Mucosa of rectum (tissue), 2 donors: Measurements from ENCODE around the gene KLHL11.
"Not testable (repeated sequence)": the region's sequence is repeated elsewhere in the genome, so short reads cannot be mapped to it uniquely, and the experiment has no call there.

ENCODE experiments used
- H3K27ac ChIP-seq, 2 donors: one replicate each; pipeline ENCODE4 v1.7.0; 2013; ENCODE audit warnings: inconsistent platforms in 2 of 2, low read depth in 2 of 2, low read length in 2 of 2
- H3K27me3 ChIP-seq, 2 donors: one replicate each; pipeline ENCODE4 v1.7.0; 2013; ENCODE audit warnings: low read length in 2 of 2; ENCODE audit not compliant: control insufficient read depth in 2 of 2, insufficient read depth in 2 of 2
- H3K36me3 ChIP-seq, 2 donors: one replicate each; pipeline ENCODE4 v1.7.0; 2013; ENCODE audit warnings: low read length in 2 of 2; ENCODE audit not compliant: control insufficient read depth in 2 of 2, insufficient read depth in 2 of 2
- H3K4me1 ChIP-seq, 2 donors: one replicate each; pipeline ENCODE4 v1.7.0; 2013; ENCODE audit warnings: low read length in 2 of 2, mild to moderate bottlenecking in 1 of 2; ENCODE audit not compliant: control insufficient read depth in 2 of 2, insufficient read depth in 2 of 2
- H3K4me3 ChIP-seq, 2 donors: one replicate each; pipeline ENCODE4 v1.7.0; 2013; ENCODE audit warnings: low read length in 2 of 2
- H3K9ac ChIP-seq, 2 donors: one replicate each; pipeline ENCODE4 v1.7.0; 2013; ENCODE audit warnings: low read length in 2 of 2, low read depth in 1 of 2, mild to moderate bottlenecking in 1 of 2
- H3K9me3 ChIP-seq, 2 donors: one replicate each; pipeline ENCODE4 v1.7.0; 2013; ENCODE audit warnings: low read length in 2 of 2; ENCODE audit not compliant: control insufficient read depth in 2 of 2
- donor health status: healthy.
- donor health status: Normal muscosa, but diverticular disease.

KLHL11 gene

DNA sequence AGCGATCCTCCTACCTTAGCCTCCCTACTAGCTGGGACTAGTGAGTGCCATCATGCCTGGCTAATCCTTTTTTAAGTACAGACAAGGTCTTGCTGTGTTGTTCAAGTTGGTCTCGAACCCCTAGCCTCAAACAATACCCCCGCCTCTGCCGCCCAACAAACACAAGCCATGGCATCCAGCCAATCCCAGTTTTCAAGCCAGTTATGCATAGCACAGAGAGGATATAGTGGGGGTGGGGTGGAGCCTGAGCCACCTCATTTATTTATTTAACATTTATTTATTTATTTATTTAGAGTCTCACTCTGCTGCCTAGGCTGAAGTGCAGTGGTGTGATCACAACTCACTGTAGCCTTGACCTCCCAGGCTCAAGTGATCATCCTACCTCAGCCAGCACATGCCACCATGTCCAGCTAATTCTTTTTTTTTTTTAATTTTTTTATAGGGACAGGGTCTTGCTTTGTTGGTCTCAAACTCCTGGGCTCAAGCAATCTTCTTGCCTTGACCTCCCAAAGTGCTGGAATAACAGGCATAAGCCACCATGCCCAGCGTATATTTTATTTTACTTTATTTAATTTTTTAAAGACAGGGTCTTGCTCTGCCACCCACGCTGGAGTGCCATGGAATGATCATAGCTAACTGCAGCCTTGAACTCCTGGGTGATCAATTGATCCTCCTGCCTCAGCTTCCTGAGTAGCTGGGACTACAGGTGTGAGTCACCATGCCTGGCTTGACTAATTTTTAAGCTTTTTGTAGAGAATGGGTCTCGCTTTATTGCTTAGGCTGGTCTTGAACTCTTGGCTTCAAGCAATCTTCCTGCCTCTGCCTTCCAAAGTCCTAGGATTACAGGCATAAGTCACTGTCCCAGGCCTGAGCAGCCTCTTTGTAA is 26.2 kb upstream of the KLHL11 start:
- no peak overlapping the region for H3K27ac ChIP-seq
- no peak overlapping the region for H3K9ac ChIP-seq
- no peaks in the 10 kb centered on the region for H3K4me1 ChIP-seq
- H3K27me3 ChIP-seq, result no peaks in the 10 kb centered on the region
- H3K9me3 ChIP-seq, result no peaks in the 10 kb centered on the region
- no peak overlapping the region for H3K4me3 ChIP-seq
- peaks cover 69% of the 10 kb centered on the region in 2 donors for H3K36me3 ChIP-seq

DNA sequence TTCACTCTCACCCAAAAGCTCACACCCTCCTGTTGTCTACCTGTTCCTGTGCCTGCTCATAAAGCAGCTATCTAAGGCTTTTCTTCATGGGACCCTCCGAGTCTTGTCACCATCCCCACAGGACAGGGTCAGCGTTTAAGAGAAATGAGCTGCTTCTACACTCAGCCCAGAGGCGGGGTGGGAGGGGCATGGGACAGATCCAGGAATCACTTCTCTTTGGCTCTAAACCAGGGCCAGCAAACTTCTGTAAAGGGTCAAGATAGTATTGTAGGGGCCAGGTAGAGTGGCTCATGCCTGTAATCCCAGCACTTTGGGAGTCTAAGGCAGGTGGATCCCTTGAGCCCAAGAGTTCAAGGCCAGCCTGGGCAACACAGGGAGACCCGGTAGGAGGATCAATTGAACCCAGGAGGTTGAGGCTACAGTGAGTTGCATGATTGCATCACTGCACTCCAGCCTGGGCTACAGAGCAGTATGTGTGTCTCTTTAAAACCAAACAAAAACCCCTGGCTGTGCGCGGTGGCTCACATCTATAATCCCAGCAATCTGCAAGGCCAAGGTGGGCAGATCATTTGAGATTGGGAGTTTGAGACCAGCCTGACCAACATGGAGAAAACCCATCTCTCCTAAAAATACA is 23.2 kb upstream of the KLHL11 start:
- Histone ChIP-seq H3K9ac (no peak overlapping the region), H3K27ac (no peak overlapping the region), H3K27me3 (no peaks in the 10 kb centered on the region), H3K36me3 (peaks cover 69 to 72% of the 10 kb centered on the region in 2 donors), H3K4me3 (no peak overlapping the region), H3K4me1 (no peaks in the 10 kb centered on the region), H3K9me3 (no peaks in the 10 kb centered on the region)

GRCh38 chr17:41885733-41886132 is 20.5 kb upstream of the KLHL11 start:
- Histone ChIP-seq H3K4me3 (no peak overlapping the region), H3K27me3 (no peaks in the 10 kb centered on the region), H3K9ac (no peak overlapping the region), H3K36me3 (peaks cover 59 to 69% of the 10 kb centered on the region in 2 donors), H3K27ac (no peak overlapping the region), H3K9me3 (no peaks in the 10 kb centered on the region), H3K4me1 (no peaks in the 10 kb centered on the region)

GRCh38 chr17:41882756-41883155 is 17.5 kb upstream of the KLHL11 start:
- no peak overlapping the region for H3K9ac ChIP-seq
- H3K9me3 ChIP-seq, result no peaks in the 10 kb centered on the region
- no peaks in the 10 kb centered on the region for H3K27me3 ChIP-seq
- no peak overlapping the region for H3K4me3 ChIP-seq
- H3K36me3 ChIP-seq, result peaks cover 59 to 78% of the 10 kb centered on the region in 2 donors
- H3K27ac ChIP-seq, result no peak overlapping the region
- no peaks in the 10 kb centered on the region for H3K4me1 ChIP-seq

DNA sequence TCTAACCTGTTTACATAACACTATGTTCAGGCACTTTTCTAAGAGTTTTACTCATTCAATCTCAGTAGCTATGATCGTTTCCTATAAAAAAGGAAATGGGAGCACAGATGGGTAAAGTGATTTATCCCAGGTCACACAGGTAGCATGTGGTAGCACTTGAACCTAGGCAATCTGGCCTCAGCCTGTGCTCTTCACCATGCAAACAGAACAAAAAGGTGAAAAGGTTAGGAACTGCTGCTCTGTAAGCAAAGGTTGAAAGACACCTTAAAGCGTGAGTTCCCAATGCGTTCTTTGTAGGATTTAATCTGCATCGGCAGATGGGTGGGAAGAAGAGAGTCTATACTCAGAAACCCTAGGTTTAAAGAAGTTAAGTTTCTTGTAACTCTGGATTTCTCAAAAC is 14.9 kb upstream of the KLHL11 start:
- Histone ChIP-seq H3K9ac (no peak overlapping the region), H3K4me1 (no peaks in the 10 kb centered on the region), H3K9me3 (no peaks in the 10 kb centered on the region), H3K27ac (no peak overlapping the region), H3K36me3 (peaks cover 39 to 56% of the 10 kb centered on the region in 2 donors), H3K4me3 (no peak overlapping the region), H3K27me3 (no peaks in the 10 kb centered on the region)

- H3K9ac ChIP-seq, H3K9me3 ChIP-seq, H3K27me3 ChIP-seq, H3K27ac ChIP-seq, H3K4me3 ChIP-seq, H3K4me1 ChIP-seq: not testable (repeated sequence)
- H3K36me3 ChIP-seq, result peaks cover 52 to 55% of the 10 kb centered on the region in 2 donors
Measured at GRCh38 chr17:41874293-41874670, 9.1 kb upstream of the KLHL11 start.

- Histone ChIP-seq H3K4me1 (no peaks in the 10 kb centered on the region), H3K9me3 (no peaks in the 10 kb centered on the region), H3K27ac (no peak overlapping the region), H3K4me3 (no peak overlapping the region), H3K9ac (no peak overlapping the region), H3K36me3 (peaks cover 53 to 55% of the 10 kb centered on the region in 2 donors), H3K27me3 (no peaks in the 10 kb centered on the region)
Measured at GRCh38 chr17:41873559-41874292, 8.5 kb upstream of the KLHL11 start.

GRCh38 chr17:41871789-41872188 is 6.6 kb upstream of the KLHL11 start:
- no peaks in the 10 kb centered on the region for H3K9me3 ChIP-seq
- H3K9ac ChIP-seq, result no peak overlapping the region
- no peak overlapping the region for H3K4me3 ChIP-seq
- no peak overlapping the region for H3K27ac ChIP-seq
- peaks cover 49 to 54% of the 10 kb centered on the region in 2 donors for H3K36me3 ChIP-seq
- no peaks in the 10 kb centered on the region for H3K4me1 ChIP-seq
- H3K27me3 ChIP-seq, result no peaks in the 10 kb centered on the region

GRCh38 chr17:41870627-41871026 is 5.4 kb upstream of the KLHL11 start:
- Histone ChIP-seq H3K9ac (no peak overlapping the region), H3K27me3 (no peaks in the 10 kb centered on the region), H3K4me3 (no peak overlapping the region), H3K4me1 (peaks cover 0 to under 1% of the 10 kb centered on the region in 2 donors), H3K9me3 (no peaks in the 10 kb centered on the region), H3K27ac (no peak overlapping the region), H3K36me3 (peaks cover 49 to 54% of the 10 kb centered on the region in 2 donors)

DNA sequence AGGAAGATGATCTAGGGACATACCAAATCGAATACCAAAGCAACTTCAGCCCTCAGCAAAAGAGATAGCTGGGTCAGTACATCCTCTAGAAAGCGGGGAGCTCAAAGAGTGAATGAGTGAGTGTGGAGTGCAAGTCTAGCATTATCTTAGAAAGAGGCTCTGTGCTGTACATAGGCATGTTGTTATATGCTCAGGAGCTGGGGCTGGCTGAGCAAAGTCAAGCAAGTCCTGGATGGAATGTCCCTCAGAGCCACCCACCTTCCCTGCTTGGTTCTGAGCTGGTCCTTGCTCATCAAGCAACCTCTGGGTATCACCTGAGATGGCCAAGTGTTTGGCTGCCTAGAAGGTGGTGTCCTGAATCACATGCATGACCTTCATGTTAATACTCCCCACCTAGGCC is 4.9 kb upstream of the KLHL11 start:
- Histone ChIP-seq H3K27ac (no peak overlapping the region), H3K4me1 (peaks cover 2 to 3% of the 10 kb centered on the region in 2 donors), H3K36me3 (peaks cover 49 to 54% of the 10 kb centered on the region in 2 donors), H3K27me3 (no peaks in the 10 kb centered on the region), H3K4me3 (no peak overlapping the region), H3K9me3 (no peaks in the 10 kb centered on the region), H3K9ac (no peak overlapping the region)
